HS-27A (cell line): ENCODE data around the gene TMEM248.
"Not testable (repeated sequence)": the region's sequence is repeated elsewhere in the genome, so short reads cannot be mapped to it uniquely, and the experiment has no call there.

Experiments
- DNase-seq: peaks from one replicate; pipeline ENCODE4 v3.0.0-alpha.2; 2012; ENCODE audit warnings: low read depth, missing footprints

Gene TMEM248

GRCh38 chr7:66952343-66953043, 31.5 kb downstream of the TMEM248 start:
- DNase-seq = peak; percentile 23

GRCh38 chr7:66953044-66953427, 32.0 kb downstream of the TMEM248 start:
- DNase-seq = no peak

- no peak for DNase-seq
These were observed 36.7 kb downstream of the TMEM248 start for GRCh38 chr7:66957595-66958290.

- no peak for DNase-seq
These were observed 37.7 kb downstream of the TMEM248 start for GRCh38 chr7:66958538-66959350.

GRCh38 chr7:66960192-66960591, 39.2 kb downstream of the TMEM248 start:
- DNase-seq = no peak

- DNase-seq = no peak
These were observed 40.1 kb downstream of the TMEM248 start for GRCh38 chr7:66961096-66961495.

GRCh38 chr7:66964411-66964810, 43.4 kb downstream of the TMEM248 start:
- no peak for DNase-seq

- DNase-seq = no peak
These were observed 46.0 kb downstream of the TMEM248 start for GRCh38 chr7:66967029-66967428.

GRCh38 chr7:66969001-66969400, 48.0 kb downstream of the TMEM248 start:
- DNase-seq = not testable (repeated sequence)

- no peak for DNase-seq
These were observed 49.3 kb downstream of the TMEM248 start for GRCh38 chr7:66970310-66970709.

GRCh38 chr7:66974986-66975590, 54.1 kb downstream of the TMEM248 start:
- DNase-seq = no peak

- not testable (repeated sequence) for DNase-seq
These were observed 57.3 kb downstream of the TMEM248 start for GRCh38 chr7:66978312-66978711.

- DNase-seq = not testable (repeated sequence)
These were observed 58.0 kb downstream of the TMEM248 start for GRCh38 chr7:66979013-66979412.

- DNase-seq = not testable (repeated sequence)
These were observed 59.3 kb downstream of the TMEM248 start for GRCh38 chr7:66980336-66980735.

- DNase-seq = not testable (repeated sequence)
These were observed 68.5 kb downstream of the TMEM248 start for GRCh38 chr7:66989552-66989951.

- not testable (repeated sequence) for DNase-seq
These were observed 73.0 kb downstream of the TMEM248 start for GRCh38 chr7:66994051-66994450.

GRCh38 chr7:66994691-66995049, 73.6 kb downstream of the TMEM248 start:
- DNase-seq = peak; percentile 51

GRCh38 chr7:66995050-66995776, 74.2 kb downstream of the TMEM248 start, which contains the start of gene SBDS:
Gene SBDS (minus strand): TSS chr7:66995586. CDS start chr7:66995417, 169 bp downstream.
- peak; percentile 92 for DNase-seq

GRCh38 chr7:66996444-66997191, 75.6 kb downstream of the TMEM248 start, which contains the start of gene TYW1:
Gene TYW1 (plus strand): TSS chr7:66996833. CDS start chr7:66996979, 146 bp downstream.
- peak; percentile 92 for DNase-seq

GRCh38 chr7:67000601-67001258, 79.7 kb downstream of the TMEM248 start:
- DNase-seq = not testable (repeated sequence)
